ENCODE data around the gene NAV3.
A peak's percentile ranks its signal among the peaks of the same experiment; 100 is the strongest.

NAV3 gene

DNA sequence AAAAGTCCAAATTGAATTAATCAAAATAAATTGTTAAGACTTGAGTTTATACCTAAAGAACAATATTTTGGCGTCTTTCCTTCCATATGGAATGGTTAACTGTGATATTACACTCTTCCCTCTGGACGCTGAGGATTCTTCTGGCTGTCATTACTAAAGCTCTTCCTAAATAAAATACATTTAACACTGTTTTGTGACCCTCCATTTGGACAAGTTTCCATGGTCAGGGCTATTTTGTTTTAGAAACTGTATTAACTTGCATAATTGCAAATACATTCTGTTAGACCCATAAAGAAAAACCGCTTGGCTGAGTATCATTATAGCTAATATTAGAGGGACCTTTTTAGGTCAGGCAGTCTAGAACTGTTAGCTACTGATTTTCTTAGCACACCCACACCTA lies 87.4 kb downstream of the NAV3 start:
- intact Hi-C loops (cut with DNase I), result no loop called here
- no peak for DNase-seq

DNA sequence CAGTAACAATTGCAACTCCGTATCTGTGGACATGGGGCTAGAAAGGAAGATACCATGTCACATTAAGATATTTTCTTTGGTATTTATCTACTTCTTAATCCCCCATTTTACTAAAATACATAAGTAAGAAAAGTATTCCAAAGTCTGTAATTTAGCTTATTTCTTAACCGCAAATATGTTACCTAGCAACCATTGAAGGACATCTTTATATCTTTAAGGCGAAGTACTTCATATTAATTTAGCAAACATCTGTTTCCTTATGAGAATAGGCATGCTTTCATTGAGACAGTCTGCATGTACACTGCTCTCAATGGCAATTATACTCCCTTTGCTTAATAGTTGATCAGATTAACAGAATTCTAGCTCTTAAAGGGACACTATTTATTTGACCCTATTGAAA lies 88.8 kb downstream of the NAV3 start:
- intact Hi-C loops (cut with DNase I), result no loop called here
- no peak for DNase-seq

DNA sequence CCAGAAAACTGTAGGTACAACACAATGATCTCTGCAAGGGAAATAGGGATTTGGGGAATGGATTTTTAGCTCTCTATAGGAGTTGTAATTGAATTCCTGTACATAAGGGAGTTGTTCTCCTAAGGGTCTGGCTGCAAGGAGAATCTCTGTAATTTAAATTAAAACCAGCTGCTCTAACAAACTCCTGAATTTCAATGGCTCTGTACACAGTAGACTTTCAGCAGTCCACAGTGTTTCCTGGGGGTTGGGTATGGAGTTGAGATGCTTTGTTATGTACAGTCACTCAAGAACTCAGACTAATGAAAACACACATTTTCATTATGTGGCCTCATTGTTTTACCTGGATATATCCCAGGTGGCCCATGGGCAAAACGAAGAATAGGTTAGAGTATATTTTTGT lies 93.2 kb downstream of the NAV3 start:
- intact Hi-C loops (cut with DNase I), result loop anchor here (10.0 kb wide), 1 partner anchor 769 kb away; no protein-coding TSS in a partner anchor

GRCh38 chr12:77924703-77925102 lies 94.0 kb downstream of the NAV3 start:
- no peak for DNase-seq
- intact Hi-C loops (cut with DNase I), result loop anchor here (10.0 kb wide), 1 partner anchor 770 kb away; no protein-coding TSS in a partner anchor

More for the DNA sequence above, 93.2 kb downstream of the NAV3 start:
- no peak for DNase-seq

DNA sequence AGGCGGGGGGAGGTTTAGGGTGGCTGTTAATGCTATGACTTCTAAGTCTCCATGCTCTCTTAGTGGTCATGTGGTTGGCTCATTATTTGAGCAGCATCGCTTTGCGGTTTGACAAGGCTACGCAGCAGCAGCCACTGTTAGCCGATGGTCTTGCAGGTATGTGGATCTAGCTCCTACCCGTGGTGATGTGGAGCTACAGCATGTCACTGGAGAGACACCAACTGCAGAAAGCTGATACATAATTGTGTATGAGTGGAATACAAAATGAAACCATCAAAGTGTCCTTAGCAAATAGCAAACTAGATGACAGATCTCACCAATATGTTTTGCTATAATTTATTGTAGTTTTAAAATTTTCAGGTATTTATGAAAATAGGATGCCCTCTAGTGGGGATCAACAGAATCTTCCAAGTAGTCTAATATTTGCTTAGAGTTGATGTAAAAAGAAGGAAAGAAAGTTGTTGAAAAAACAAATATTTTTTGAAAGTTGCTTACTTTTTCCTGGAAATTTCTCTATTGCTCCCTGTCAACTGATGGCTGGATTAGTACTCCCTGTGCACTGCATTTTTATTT lies 94.9 kb downstream of the NAV3 start:
- DNase-seq, result peak; percentile 52 to 95 (median 70)
- intact Hi-C loops (cut with DNase I), result loop anchor here (2.0 to 10.0 kb wide), 2 partner anchors 201 to 771 kb away; no protein-coding TSS in a partner anchor

GRCh38 chr12:77928078-77928477 lies 97.4 kb downstream of the NAV3 start:
- intact Hi-C loops (cut with DNase I), result loop anchor here (10.0 kb wide), 1 partner anchor 773 kb away; no protein-coding TSS in a partner anchor
- DNase-seq, result no peak

- intact Hi-C loops (cut with DNase I), result no loop called here
- no peak for DNase-seq
Observed at GRCh38 chr12:77932216-77932615, 101.5 kb downstream of the NAV3 start.

DNA sequence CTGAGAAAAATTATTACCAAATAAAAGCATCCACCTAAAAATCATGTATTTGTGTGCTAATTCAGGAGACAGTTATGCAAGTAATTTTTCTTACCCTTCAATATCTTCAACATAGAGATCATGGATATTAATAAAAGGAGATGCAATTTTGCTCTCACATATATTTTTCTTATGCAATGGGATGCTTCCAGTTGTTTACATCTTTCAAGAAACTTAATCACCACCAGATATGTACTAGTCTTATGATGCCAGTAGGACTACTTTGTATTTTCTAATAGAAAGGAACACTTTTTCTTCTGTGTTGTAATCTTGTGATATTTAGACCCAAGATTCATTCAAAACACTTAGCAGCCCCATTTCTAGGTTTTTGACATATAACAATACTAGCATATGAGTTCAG lies 107.6 kb downstream of the NAV3 start:
- intact Hi-C loops (cut with DNase I), result no loop called here

DNA sequence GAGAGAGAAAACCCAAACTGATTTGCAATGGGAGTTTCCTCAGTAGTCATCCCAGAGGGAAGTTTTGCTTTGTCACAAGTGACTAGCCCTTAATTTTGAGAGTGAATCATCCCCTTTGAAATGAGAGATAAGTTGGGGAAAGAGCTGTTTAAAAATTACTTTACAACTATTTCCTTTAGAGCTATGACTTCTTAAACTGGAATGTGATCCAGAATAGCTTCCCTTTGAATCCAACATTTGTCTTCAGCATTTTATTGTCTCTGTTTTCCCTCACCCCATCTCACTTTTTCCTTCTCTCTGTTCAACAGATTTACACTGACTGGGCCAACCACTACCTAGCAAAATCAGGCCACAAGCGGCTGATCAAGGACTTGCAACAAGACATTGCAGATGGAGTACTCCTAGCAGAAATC lies 109.3 kb downstream of the NAV3 start:
- intact Hi-C loops (cut with DNase I), result no loop called here
- DNase-seq, result no peak

More for the DNA sequence above, 107.6 kb downstream of the NAV3 start:
- no peak for DNase-seq

- intact Hi-C loops (cut with DNase I), result no loop called here
Observed at GRCh38 chr12:77940567-77940966, 109.9 kb downstream of the NAV3 start.

GRCh38 chr12:77941401-77941800 lies 110.7 kb downstream of the NAV3 start:
- intact Hi-C loops (cut with DNase I), result no loop called here
- no peak for DNase-seq

More at GRCh38 chr12:77940567-77940966, 109.9 kb downstream of the NAV3 start:
- no peak for DNase-seq

GRCh38 chr12:77943466-77943865 lies 112.8 kb downstream of the NAV3 start:
- intact Hi-C loops (cut with DNase I), result no loop called here
- no peak for DNase-seq

DNA sequence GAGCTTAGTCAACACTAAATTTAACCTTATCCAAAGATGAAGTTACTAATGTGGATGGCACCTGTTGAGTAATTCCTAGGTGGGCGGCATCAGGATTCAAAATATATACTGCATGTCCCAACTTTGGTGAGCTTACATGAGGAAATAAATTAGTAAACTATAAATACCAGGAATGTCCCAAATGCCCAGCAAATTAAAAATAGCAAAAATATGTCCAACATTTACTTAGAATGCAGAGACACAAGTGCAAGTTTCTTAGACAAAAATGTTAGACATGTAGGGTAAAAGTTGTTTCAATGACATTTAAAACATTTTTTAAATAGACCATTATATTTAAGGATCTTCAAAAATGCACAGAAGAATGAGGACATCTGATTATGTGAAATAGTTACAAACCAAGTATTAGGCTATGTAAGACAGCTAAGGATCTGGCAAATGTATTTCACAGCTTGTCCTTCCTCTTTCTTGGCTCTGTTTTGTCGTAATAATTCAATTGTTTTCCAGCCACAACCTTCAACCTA lies 115.9 kb downstream of the NAV3 start:
- DNase-seq, result no peak
- intact Hi-C loops (cut with DNase I), result no loop called here

DNA sequence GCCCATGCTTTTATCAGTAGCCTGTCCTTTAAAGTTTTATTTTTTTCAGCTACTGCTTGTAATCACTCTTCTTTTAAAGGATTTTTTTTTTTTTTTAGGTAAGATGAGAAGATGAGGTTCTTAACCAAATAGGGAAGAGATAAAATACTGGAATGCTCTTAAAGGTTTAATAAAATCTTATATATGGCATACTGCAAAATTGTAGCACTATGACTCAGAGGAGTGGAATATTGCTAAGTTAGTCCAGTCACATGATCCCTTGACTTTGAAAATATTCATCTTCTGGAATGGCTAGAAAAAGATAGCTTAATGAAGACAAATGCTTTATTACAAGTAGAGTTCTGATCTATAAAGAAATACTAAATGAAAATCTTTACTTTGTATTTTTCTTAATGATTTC lies 116.6 kb downstream of the NAV3 start:
- no peak for DNase-seq
- intact Hi-C loops (cut with DNase I), result no loop called here

- intact Hi-C loops (cut with DNase I), result no loop called here
- no peak for DNase-seq
Observed at GRCh38 chr12:77947746-77948145, 117.1 kb downstream of the NAV3 start.

DNA sequence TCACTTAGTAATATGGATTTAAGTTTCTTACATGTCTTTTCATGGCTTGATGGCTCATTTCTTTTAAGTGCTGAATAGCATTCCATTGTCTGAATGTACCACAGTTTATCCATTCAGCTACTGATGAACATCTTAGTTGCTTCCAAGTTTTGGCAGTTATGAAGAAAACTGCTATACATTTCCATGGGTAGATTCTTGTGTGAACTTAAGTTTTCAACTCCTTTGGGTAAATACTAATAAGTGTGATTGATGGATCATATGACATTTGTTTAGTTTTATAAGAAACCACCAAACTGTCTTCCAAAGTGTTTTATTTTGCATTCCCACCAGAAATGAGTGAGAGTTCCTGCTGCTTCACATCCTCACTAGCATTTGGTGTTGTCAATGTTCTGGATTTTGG lies 119.2 kb downstream of the NAV3 start:
- intact Hi-C loops (cut with DNase I), result no loop called here
- no peak for DNase-seq

DNA sequence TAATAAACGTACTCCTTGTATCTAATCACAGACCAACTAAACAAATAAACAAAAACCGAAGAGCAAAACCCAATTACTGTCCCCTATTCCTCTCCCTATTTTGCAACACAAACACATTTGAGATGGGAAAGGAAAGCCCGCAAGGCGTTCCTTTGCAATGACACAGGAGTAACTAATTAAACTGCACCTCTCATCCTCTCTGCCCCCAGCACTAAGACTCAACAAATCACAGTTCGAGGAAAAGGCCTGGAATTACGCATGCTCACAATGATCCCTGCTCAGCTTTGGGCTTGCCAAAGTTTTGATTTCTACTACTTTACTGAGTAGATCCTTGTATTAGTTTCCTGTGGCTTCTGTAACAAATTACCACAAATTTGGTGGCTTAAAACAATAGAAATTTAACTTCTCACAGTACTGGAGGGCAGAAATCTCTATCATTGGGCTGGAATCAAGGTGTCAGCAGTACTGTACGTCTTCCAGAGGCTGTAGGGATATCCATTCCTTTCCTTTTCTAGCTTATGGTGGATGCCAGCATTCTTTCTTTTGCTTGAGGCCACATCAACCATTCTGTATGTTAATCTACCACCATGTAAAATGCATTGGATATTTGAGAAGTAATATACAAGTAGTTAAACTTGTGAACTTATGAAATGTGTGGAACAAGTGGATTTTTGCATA lies 123.0 kb downstream of the NAV3 start:
- DNase-seq, result no peak
- intact Hi-C loops (cut with DNase I), result no loop called here

DNA sequence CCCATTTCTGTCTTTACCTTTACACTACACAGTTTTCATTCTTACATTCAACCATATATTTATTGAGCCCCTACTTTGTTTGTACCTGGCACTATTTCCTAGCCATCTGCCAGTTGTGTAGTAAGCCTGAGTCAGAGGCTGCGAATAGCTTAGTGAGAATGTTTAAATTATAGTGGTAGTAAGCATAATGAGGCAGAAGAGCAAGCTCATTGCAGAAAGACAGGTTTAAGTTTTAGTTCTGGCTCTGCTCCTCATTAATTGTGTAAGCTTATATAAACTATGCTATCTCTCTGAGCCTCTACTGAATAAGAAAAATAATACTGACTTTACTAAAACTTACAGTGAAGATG lies 123.5 kb downstream of the NAV3 start:
- intact Hi-C loops (cut with DNase I), result no loop called here
- no peak for DNase-seq

GRCh38 chr12:77957062-77957461 lies 126.4 kb downstream of the NAV3 start:
- intact Hi-C loops (cut with DNase I), result no loop called here
- DNase-seq, result no peak

GRCh38 chr12:77963576-77964178 lies 133.0 kb downstream of the NAV3 start:
- intact Hi-C loops (cut with DNase I), result no loop called here
- no peak for DNase-seq

DNA sequence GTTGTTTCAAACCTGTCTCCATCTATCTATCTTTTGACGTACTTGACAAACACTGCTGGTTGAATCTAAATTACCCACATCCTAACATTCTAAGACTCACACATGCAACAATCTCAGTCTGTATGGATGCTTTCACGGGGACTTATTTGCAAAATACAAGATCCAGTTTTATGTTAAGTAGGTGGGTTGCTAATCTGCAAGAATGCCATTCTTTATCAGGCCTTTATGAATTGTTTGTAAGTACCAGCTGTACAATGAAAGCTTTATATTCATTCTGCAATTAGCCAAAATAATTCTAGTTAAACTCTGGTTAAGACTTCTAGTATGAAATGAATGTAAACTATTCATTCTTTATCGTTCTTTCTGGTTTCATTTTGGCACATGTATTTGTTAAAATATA lies 135.1 kb downstream of the NAV3 start:
- intact Hi-C loops (cut with DNase I), result no loop called here
- DNase-seq, result no peak

DNA sequence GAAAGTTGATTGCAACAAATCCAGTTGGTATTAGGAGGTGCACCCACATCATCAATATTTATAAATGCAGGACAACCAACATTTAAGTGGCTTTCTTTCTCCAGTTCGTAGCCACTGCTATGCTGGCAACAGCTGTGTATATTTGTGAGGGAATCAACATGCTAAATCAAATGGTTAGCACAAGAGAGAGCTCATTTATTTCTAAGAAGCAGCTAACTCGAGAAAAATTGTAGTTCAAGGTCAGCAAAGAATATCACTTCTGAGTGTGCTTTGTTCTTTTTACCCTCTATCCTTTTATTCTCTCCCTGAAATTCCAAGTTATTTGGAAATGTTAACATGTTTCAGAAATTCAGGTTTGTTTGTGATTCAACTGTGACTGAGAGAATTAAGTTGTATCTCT lies 137.3 kb downstream of the NAV3 start:
- no peak for DNase-seq
- intact Hi-C loops (cut with DNase I), result no loop called here
